ENCODE results near the gene CD2.

The CD2 gene, protein sequence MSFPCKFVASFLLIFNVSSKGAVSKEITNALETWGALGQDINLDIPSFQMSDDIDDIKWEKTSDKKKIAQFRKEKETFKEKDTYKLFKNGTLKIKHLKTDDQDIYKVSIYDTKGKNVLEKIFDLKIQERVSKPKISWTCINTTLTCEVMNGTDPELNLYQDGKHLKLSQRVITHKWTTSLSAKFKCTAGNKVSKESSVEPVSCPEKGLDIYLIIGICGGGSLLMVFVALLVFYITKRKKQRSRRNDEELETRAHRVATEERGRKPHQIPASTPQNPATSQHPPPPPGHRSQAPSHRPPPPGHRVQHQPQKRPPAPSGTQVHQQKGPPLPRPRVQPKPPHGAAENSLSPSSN

DNA sequence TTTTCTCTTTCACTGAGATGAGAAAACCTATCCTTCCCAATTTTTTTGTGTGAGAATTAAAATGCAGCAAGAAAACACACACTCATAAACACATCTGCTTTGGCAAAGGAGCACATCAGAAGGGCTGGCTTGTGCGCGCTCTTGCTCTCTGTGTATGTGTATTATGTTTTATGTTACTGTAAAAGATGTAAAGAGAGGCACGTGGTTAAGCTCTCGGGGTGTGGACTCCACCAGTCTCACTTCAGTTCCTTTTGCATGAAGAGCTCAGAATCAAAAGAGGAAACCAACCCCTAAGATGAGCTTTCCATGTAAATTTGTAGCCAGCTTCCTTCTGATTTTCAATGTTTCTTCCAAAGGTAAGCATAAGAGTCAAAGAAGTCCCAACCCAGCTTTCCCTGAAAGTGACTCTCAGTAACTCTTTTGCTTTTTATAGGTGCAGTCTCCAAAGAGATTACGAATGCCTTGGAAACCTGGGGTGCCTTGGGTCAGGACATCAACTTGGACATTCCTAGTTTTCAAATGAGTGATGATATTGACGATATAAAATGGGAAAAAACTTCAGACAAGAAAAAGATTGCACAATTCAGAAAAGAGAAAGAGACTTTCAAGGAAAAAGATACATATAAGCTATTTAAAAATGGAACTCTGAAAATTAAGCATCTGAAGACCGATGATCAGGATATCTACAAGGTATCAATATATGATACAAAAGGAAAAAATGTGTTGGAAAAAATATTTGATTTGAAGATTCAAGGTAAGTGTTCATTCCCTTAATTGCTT, at the start of gene CD2:
TSS of gene CD2 (plus strand) at position 233 of the 780 bp plus-strand sequence. CDS start at position 296, 63 bp downstream.
- no peak for DNase-seq

DNA sequence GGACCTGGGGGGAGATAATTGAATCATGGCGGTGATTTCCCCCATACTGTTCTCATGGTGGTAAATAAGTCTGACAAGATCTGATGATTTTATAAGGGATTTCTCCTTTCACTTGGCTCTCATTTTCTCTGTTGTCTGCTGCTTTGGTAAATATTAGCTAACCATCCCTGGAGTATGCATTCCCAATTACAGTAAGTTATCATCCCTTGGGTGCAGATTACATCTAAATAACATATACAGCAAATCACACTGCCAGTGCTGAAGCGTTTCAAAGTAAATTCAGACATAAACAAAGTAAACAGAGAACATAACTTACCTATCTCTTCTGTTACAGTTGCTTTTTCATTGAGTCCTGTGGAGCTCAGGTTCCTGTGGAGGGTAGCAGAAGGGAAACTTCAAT, 48.1 kb upstream of the CD2 start:
- DNase-seq: no peak

DNA sequence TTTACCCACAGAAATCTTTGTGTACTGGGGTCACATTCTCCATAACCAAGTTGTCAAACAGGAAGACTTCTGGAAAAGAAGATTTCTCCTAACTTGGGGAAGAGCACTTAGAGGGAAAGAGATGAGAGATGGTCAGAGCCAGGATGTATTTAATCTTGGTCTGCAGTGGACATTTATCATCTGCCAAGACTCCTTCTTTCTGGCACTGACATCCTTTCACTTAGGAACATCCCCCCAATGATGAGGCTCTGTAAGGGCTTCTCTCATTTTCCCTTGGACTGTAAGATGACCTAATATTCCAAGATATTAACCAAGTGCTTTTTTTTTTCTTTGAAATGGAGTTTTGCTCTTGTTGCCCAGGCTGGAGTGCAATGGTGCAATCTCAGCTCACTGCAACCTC, 47.4 kb upstream of the CD2 start:
- DNase-seq: no peak

DNA sequence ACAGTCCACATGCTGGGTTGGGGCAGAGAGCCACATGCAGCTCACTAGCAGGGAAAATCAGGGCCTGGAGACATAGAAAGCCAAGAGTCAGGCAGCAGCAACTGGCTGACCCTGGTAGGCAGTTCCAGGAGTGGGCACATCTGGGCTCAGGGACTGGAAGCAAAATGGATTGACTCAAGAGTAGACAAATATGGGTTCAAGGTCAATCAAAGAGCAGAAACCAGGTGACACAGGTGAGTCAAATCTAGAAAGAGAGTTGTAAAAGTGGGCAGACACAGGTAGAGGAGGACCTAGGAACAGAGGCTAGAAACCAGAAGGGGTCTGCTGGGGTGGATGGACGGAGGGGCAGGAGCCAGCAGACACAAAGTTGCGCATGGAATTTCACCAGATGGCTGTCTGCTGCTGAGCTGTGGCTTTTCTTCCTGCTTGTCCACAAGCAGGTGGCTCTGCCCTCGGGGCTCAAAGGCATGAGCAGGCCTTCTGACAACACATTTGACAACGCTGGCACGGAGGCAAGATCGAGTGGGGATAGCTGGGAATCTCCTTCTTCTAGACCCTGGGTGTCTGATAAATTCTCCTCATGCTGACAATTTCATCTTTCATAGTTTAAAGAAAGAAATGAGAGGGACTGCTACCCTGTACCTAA, 45.9 kb upstream of the CD2 start:
- DNase-seq: no peak

DNA sequence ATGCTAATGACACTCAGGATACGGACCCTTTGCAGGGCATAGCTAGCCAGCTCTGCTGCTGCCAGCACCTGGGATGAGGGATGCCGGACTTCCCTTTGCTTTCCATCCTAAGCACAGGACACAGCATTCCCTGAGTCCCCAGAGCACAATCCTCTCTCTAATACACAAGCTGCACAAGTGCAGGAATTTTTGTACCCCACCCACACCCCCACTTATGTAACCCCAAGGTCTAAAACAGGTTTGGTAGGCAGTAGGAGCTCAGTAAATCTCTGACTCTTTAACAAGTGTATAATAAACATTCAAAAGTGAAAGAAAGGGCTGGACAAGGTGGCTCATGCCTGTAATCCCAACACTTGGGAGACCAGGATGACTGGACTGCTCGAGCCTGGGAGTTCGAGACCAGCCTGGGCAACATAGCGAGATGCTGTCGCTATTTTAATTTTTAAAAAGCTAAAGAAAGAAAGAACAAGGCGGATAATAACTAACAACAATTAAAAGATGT, 44.5 kb upstream of the CD2 start:
- DNase-seq: no peak

DNA sequence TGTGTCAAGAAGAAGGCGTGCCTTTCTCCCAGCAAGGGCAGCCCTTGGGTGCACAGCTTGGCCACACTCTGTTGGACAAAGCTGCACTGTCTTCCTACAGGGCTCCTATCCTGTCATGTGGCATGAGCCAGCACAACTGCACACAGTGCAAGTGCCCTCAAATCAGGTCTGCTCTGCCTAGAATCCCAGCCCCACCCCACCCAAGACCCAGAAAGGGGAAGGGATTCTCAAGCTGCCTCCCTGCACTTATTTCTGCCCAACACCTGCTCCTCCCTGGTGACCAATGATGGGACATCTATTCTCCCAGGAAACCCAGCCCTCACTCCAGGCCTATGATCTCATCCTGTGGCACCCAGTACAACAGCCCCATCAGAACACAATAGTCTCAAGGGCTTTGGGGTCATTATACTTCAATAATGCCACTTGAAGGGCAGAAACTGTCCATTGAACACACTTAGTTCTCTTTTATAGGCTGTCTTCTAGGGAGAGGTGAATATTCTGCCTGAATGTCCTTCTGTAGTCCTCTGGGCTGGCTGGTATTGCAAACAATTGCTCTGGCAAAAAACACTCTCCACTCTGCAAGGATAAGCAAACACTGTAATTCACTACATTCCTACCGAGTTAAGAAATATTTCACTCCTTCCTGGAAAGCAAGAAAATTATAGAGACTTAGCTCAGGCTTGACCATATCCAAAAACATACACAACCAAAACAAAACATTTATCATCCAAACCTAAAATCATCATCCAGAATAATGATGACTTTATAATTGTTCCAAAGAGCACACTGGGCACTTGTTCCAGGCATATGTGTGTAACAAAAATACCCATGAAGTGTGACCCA, 43.6 kb upstream of the CD2 start:
- DNase-seq: no peak

DNA sequence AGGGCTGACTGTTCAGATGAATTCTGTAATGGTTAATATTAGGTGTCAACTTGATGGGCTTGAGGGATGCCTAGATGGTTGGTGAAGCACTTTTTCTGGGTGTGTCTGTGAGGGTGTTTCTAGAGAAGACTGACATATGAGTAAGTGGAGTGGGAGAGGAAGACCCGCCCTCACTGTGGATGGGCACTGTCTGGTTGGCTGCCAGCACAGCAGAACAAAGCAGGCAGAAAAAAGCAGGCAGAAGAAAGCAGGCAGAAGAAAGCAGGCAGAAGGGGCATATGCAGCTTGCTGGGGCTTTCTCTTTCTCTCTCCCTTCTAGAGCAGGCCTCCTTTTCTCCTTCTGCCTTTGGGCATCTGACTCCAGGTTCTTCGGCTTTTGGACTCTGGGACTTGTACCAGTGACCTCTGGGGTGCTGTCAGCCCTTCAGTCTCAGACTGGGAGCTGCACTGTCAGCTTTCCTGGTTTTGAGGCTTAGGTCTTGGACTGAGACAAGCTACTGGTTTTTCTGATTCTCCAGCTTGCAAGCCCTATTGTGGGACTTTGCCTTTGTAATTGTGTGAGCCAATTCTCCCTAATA, 42.9 kb upstream of the CD2 start:
- DNase-seq: no peak

DNA sequence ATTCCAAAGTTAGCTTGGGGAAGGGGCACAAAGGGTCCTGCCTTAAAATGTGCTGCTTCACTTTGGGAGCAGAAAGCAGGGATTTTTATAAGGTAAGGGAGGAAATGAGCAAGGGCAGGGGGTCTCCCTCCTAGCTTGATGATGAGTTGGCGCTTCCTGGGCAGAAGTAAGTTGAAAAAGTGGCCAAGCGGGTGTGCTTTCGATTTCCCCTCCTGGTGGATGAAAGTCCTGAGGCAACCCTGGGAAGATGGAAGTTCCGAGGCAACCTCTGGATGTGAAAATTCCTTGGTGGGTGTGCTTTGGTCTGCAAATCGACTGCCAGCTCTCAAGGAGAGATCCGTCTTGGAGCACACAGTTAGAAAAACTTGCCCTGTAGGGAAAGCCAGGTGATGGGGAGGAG, 41.7 kb upstream of the CD2 start:
- DNase-seq: no peak

DNA sequence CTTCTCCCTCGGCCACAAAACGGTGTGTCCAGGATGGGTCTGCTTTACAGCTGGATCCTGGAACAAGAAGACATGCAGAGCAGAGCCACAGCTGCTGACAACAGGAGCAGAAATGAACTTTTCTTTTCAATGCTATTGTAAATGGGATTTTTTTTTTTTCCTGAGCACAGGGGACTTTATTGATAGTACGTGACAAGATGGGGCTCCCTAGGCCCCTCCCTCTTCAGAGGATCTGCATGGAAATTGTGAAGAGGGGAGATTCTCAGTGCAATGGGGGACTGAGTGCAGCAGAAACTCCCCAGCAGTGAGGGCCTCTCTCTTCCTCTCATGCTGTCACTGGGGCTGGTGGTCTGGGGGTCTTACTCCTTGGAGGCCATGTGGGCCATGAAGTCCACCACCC, 40.8 kb upstream of the CD2 start:
- no peak for DNase-seq

DNA sequence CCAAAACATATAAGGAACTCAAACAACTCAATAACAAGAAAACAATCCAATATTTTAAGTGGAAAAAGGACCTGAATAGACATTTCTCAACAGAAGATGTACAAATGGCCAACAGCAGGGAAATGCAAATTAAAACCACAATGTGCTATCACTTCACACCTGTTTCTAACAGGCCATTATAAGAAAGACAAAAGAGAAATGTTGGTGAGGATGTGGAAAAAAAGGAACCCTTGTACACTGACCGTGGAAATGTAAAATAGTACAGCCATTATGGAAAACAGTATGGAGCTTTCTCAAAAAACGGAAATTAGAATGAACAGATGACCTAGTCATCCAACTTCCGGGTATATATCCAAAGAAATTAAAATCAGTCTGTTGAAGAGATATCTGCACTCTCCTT, 37.8 kb upstream of the CD2 start:
- no peak for DNase-seq

DNA sequence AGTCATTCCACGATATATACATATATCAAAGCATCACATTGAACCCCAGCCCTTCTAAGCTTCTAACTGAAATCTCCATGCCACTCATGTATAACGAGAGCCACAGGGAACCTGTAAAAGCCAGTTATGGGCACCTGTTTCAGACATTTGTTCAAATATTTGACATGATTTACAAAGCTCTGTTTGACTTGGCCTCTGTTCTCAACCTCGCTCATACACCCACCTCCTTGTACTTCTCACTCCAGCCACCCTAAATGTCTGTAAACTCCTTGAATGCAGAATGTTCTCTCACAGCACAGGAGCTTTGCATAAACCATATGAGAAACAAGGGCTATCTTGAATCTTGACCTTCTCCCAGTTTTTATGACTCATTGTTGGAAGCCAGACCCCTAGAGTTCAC, 36.9 kb upstream of the CD2 start:
- DNase-seq: no peak

DNA sequence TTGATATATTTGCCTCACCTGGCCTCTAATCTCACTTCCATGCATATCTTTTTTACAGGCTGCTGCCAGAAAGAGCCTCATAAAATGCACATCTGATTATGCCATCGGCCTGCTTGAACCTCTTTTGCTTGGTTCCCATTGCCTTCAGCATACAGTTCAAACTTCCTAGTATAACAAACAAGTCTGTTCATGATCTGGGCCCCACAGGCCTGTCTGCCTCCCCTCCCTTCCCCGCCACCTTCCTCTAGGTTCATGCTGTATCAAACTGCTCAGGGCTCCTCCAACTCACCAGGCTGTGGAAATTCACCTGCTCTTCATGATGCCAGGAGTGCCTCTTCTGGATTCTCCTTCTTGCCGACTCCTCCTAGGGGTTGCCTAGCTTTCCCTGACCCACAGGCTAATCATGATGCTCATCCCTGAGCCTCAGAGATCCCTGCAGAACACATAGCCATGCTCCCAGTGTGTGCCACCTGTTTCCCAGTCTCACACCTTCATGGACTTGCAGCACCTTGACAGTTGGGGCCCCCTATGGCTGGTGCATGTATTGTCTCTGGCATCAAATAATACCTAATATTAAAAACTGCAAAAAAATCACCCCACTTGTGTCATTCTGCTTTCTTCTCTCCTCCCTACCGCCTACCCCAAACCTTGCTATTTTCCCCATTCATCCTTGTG, 33.7 kb upstream of the CD2 start:
- no peak for DNase-seq

DNA sequence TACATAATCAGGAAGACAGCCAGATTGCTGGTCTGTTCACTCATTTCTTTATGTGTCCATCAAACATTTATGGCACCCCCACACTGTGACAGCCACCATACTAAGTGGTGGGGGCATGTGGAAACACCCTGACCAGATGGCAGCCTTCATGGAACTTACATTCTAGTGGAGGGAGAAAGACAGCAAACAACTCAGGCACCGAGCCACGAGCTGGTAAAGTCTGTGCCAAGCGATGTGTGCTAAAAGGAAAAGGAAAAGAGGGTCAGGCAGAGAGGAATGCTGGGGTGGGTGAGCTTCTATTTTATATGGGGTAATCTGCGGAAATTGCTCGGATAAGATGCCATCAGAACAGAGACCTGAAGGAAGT, 33.2 kb upstream of the CD2 start:
- DNase-seq: no peak

DNA sequence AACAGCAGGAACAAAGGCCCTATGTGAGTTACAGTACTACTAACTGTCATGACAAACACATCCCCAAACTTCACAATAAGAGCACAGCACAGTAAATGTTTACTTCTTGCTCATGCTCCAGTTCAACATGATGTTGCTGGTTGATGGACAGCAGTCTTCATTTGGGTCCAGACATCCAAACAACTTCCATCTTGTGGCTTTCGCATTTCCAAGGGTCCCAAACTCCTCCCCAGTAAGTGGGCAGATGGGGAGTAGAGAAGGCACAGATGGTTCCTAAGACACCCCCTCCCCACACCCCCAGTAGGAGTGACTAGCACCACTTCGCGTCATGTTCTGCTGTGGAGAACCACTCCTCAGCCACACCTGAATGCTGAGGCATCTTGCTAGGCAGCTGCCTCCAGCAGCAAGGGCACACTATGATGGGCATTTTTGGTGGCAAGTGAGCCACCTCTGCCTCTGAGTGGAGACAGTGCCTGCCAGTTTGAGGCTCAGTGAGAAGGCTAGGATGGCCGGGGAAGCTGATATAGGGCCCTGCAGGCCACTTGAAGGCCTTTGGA, 32.7 kb upstream of the CD2 start:
- DNase-seq: no peak

DNA sequence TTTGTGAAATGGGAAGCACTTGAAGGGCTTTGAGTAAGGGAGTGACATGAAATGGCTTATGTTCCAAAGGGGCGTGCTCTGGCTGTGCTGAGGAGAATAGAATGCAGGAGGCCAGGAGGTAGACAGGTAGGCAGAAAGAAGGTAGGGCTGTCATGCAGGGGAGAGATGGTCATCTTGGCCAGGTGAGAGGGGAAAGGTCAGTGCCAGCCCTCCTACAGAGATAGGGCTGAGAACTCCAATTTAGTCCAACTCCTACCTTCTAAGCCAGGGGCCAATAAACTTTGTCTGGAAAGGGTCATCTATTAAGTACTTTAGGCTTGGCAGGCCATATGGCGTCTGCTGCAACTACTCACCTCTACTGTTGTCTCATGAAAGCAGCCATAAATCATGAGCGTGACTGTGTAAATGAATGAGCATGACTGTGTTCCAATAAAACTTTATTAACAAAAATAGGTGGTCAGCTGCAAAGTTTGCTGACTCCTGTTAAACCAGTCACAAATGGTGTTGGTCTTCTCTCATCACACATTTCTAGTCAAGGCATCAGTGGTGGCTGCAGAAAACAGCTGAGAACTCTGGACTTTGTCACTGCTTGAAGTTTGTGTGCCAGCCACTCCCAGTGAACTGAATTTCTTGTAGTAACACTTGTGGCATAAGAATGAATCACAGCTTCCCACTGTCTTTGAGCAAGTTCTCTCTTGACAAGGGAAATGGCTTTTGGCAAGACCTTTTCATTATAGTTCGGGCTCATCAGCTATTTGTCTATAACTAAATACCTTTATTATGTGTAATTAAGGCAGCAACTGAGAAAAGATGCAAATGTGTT, 32.0 kb upstream of the CD2 start:
- DNase-seq: no peak

DNA sequence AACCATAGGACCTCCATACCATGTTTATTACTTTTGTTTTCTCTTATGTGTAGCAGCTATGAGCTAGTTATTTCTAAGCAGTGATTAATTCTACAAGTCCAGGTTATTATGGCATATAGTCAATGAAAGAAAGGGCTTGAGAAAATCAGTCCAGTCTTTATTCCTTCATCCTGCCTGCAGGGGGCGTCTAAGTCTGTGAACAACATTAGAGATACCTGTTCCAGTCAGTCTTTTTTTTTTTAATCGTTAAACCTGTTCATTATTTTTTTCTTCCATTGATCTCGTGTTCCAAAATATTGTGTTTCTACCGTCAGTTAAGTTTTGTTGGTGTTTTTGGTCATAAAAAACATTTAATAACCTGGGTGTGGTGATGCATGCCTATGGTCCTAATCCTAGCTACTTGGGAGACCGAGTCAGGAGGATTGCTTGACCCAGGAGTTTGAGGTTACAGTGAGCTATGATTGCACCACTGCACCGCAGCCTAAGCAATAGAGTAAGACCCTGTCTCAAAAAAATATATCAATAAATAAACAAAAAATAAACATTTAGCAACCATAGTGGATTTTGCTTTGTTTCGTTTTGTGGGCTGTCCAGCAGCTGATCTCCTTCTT, 29.4 kb upstream of the CD2 start:
- no peak for DNase-seq

DNA sequence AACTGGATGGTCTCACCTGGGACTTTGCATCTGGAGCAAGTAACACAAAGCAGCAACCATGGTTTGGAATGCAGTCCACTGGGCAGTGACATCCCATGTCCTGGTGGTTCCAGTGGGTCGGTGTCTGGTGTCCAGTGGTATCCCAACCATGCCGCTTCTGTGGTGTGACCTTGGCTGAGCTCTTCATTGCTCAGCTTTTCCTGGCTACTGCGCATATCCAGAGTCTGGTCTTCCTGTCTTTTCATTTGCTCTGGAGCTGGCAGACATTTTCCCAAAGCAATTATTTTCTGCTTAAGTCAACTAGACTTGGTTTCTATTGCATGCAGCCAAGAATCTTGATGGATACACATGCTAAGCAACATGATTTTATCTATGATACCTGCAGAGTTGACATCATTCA, 28.4 kb upstream of the CD2 start:
- no peak for DNase-seq

DNA sequence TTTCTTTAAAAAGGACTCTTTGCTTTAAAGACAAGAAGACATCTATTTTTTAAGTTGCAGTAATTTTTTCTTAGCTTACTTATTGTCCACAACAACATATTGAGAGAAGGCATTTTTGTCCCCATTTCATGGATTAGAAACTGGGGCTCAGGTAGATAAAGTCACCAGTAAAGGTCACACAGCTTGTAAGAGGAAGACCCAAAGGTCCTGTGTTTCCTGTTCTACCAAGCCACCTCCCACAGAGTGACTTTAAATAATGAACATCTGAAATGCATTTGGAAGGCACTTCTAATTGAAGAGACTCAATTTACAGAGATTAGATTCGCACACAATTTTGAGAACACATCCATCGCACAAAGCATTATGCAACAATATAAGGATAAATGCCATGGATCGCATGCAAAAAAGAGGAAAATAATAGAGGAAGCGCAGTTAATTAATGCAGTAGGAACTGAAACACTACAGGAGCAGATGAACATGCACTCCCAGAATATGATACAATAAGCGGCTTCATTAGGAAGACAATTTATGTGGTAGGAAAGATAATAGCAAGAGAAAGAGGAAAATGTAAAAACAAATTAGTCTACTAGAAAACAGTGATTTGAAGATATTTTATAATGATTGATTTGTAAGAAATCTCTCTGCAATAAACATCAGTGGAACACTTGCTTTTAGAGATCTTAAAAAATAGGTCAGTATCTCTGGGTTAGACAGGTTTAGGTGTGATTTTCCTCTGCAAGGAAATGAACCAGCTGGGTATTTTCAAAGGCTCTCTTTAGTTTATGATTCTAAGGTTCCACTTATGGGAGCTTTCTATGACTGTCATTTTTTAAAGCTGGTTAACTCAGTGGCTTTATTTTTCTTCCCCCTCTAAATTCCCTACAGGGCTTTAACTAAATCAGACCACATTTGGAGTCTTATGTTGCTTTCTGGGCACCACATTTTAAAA, 27.1 kb upstream of the CD2 start:
- DNase-seq: no peak

DNA sequence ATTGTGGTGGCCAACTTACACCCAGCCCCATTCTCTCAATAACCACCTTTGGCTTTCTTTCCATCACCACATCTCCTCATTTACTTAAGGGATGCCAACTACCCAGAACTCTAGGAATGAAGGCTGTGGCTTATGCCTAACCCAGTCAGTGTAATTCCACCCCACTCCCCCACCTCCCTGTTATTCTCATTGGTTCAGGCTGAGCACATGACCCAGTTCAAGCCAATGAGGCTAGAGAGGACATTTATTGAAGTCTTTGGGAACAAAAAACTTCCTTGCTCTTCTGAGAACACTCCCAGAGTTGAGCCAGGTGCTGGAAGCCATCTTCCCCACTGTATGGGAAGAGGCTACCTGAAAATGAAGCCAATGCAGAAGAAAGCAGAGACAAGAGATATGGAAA, 22.8 kb upstream of the CD2 start:
- no peak for DNase-seq
